Measurements from ENCODE around the gene DNAH2. TPM values are rescaled to one million over a fixed set of nuclear protein-coding genes. Genes with fewer than 3 reads are reported as not detected.

DNAH2 gene
- total RNA-seq, 1 experiment from 2014 or later = 0.15 TPM

GRCh38 chr17:7719661-7720060, 2.1 kb downstream of the DNAH2 start:
- peaks cover 4% of the 10 kb centered on the region; the same call in 1 of the 2 replicates for H3K4me1 ChIP-seq (ENCODE audit: insufficient read depth, low read length)
- H3K9me3 ChIP-seq (ENCODE audit: control insufficient read depth, low read depth, low read length) = no peaks in the 10 kb centered on the region
- DNase-seq = no peak
- no peak overlapping the region for H4K5ac ChIP-seq (ENCODE audit: insufficient read length, low read depth, low read length)
- peaks cover 48% of the 10 kb centered on the region for H3K27me3 Mint-ChIP-seq (ENCODE audit: low read depth)
- H3K36me3 Mint-ChIP-seq (ENCODE audit: insufficient read depth in 1 of 3, low read depth in 3 of 3) = no peaks in the 10 kb centered on the region
- no peak overlapping the region for H3K4me2 ChIP-seq (ENCODE audit: insufficient read depth, insufficient read length, low read length)
- H4K91ac ChIP-seq (ENCODE audit: insufficient read length, low read depth, low read length) = peak overlapping the region; percentile 67
- peak overlapping the region; percentile 49; the same call in 1 of the 2 replicates for H3K14ac ChIP-seq (ENCODE audit: insufficient read depth, low read length)
- no CpG with 5 or more reads among the region's 9 CpGs for WGBS (ENCODE audit: extremely low coverage, insufficient read length, low lambda C conversion rate)
- no peak overlapping the region for H2BK20ac ChIP-seq (ENCODE audit: low read depth, low read length, poor library complexity, severe bottlenecking)
- H3K23me2 ChIP-seq (ENCODE audit: insufficient read length, low read depth, low read length, poor library complexity, severe bottlenecking) = peaks cover 8% of the 10 kb centered on the region
- no peak overlapping the region for H3K4ac ChIP-seq (ENCODE audit: low read depth, low read length)
- H3K9me3 Mint-ChIP-seq = no peaks in the 10 kb centered on the region
- H3K4me1 Mint-ChIP-seq = peaks cover 31 to 46% of the 10 kb centered on the region in 2 experiments
- no peak overlapping the region for H2AFZ ChIP-seq (ENCODE audit: low read length)
- no peak overlapping the region for H3K27ac Mint-ChIP-seq
- H3K9ac ChIP-seq (ENCODE audit: extremely low read depth, insufficient read length, low read length) = no peak overlapping the region
- no peak overlapping the region for H2BK120ac ChIP-seq (ENCODE audit: low read depth, low read length, poor library complexity, severe bottlenecking)
- no peak overlapping the region for H3K23ac ChIP-seq (ENCODE audit: insufficient read length, low read depth, low read length)
- H3K18ac ChIP-seq (ENCODE audit: insufficient read length, low read depth, low read length) = peak overlapping the region; percentile 42
- no peaks in the 10 kb centered on the region for H4K20me1 ChIP-seq (ENCODE audit: control insufficient read depth, insufficient read depth, insufficient read length)
- H3K79me1 ChIP-seq (ENCODE audit: insufficient read depth, low read depth, low read length, poor library complexity, severe bottlenecking) = no peaks in the 10 kb centered on the region
- no peak overlapping the region for H2AK5ac ChIP-seq (ENCODE audit: insufficient read length, low read length)
- no peak overlapping the region for H2BK15ac ChIP-seq (ENCODE audit: low read depth, low read length)
- H3K79me2 ChIP-seq (ENCODE audit: insufficient read depth, low read length) = no peaks in the 10 kb centered on the region
- H2BK5ac ChIP-seq (ENCODE audit: insufficient read length, low read length) = no peak overlapping the region
- H4K8ac ChIP-seq (replicated peaks; ENCODE audit: insufficient read length, low read depth, low read length) = no peak overlapping the region
- H3K56ac ChIP-seq (ENCODE audit: insufficient read length, low read depth, low read length) = no peak overlapping the region
- H3K4me3 Mint-ChIP-seq = no peak overlapping the region
- no peaks in the 10 kb centered on the region; the same call in 1 of the 2 replicates for H3K27me3 ChIP-seq (ENCODE audit: insufficient read depth, low read length)
- TF ChIP-seq CTCF (conservative IDR thresholded peaks at IDR 0.05) = no peak
- no peak overlapping the region for H2BK12ac ChIP-seq (ENCODE audit: insufficient read length, low read depth, low read length)
- no peak overlapping the region for H3K27ac ChIP-seq (ENCODE audit: insufficient read length, low read depth, low read length)
- H3T11ph ChIP-seq (ENCODE audit: low read length) = no peak overlapping the region
